ENCODE data around the gene KIAA1210. TPM values are rescaled to one million over a fixed set of nuclear protein-coding genes. Genes with fewer than 3 reads are reported as not detected.

KIAA1210 gene
- total RNA-seq, 1 experiment from 2014 or later, result not detected

- Histone ChIP-seq H4K20me1 (ENCODE audit: insufficient read depth) (no peaks in the 10 kb centered on the region), H3K4me1 (ENCODE audit: control insufficient read depth in 1 of 2, insufficient read depth in 2 of 2, low read length in 2 of 2) (no peaks in the 10 kb centered on the region; a peak in 1 of 4 replicates), H3K36me3 (ENCODE audit: control insufficient read depth in 1 of 2, insufficient read depth in 2 of 2, low read length in 2 of 2) (no peaks in the 10 kb centered on the region), H3K9me2 (ENCODE audit: insufficient read depth) (no peaks in the 10 kb centered on the region), H3K27me3 (ENCODE audit: insufficient read depth, low read length) (no peaks in the 10 kb centered on the region), H3K4me2 (ENCODE audit: low read length) (no peak overlapping the region), H3K27ac (ENCODE audit: low read depth, low read length) (no peak overlapping the region), H3K79me2 (ENCODE audit: insufficient read depth, low read length) (no peaks in the 10 kb centered on the region), H3K4me3 (replicated peaks in 1 of 2; ENCODE audit: low read depth in 1 of 2, low read length in 2 of 2) (no peak overlapping the region), H3K9ac (ENCODE audit: low read length) (no peak overlapping the region), H2AFZ (ENCODE audit: low read depth, low read length, poor library complexity, severe bottlenecking) (no peak overlapping the region), H3K9me3 (ENCODE audit: control insufficient read depth in 1 of 2, insufficient read depth in 1 of 2, low read depth in 1 of 2, low read length in 2 of 2) (no peaks in the 10 kb centered on the region)
- BruUV-seq (replicated peaks), result no TSS peak
- TF ChIP-seq YY1 (IDR thresholded peaks at IDR 0.05; ENCODE audit: extremely low read depth, insufficient replicate concordance, low read depth, low read length), result no peak
- TF ChIP-seq ZFX (IDR thresholded peaks at IDR 0.05), result no peak
- no peak for TF ChIP-seq CTCF (IDR thresholded peaks at IDR 0.05 in 2 of 3, conservative IDR thresholded peaks at IDR 0.05 in 1 of 3; ENCODE audit: borderline replicate concordance in 1 of 3, insufficient read depth in 1 of 3, low read depth in 2 of 3, low read length in 2 of 3)
- no peak for TF ChIP-seq MAX (IDR thresholded peaks at IDR 0.05)
- TF ChIP-seq ATF3 (IDR thresholded peaks at IDR 0.05), result no peak
- no peak for TF ChIP-seq EZH2 (IDR thresholded peaks at IDR 0.05)
- no peak for TF ChIP-seq SRF (IDR thresholded peaks at IDR 0.05; ENCODE audit: low read depth)
- no peak for TF ChIP-seq EZH2phosphoT487 (IDR thresholded peaks at IDR 0.05; ENCODE audit: borderline replicate concordance)
- TF ChIP-seq CBX3 (IDR thresholded peaks at IDR 0.05; ENCODE audit: low read depth), result no peak
- TF ChIP-seq JUND (IDR thresholded peaks at IDR 0.05), result no peak
- no peak for TF ChIP-seq TCF7L2 (IDR thresholded peaks at IDR 0.05; ENCODE audit: borderline replicate concordance, extremely low read depth, insufficient read depth, insufficient read length)
- ChIA-PET CTCF (no interaction called here), RAD21 (ENCODE audit: low non-redundant PET in 1 of 2, low total read pairs in 2 of 2, uncharacterized antibody in 2 of 2, unreplicated experiment in 2 of 2) (no interaction called here), POLR2A (no interaction called here)
- no peak for DNase-seq (ENCODE audit: low read depth, low spot score)
- intact Hi-C loops (cut with micrococcal nuclease), result no loop called here
- ATAC-seq, result no peak
Measured at GRCh38 chrX:119151051-119151380, 23.4 kb upstream of the KIAA1210 start.
